Tibial artery (tissue), 4 donors: Measurements from ENCODE around the gene TLL2.

Source experiments
- DNase-seq, 2 donors: peaks; one replicate each; pipeline ENCODE4 v3.0.0-alpha.2; 2019
- H3K27ac ChIP-seq, 2 donors: fragments of 200-600 bp; sonication (generic) in 1 of 2; 1 replicate in 1 of 2; 2 replicates in 1 of 2; pipeline ENCODE4 v1.5.1; 2018 to 2019; ENCODE audit warnings: mild to moderate bottlenecking in 1 of 2
- H3K27me3 ChIP-seq, 2 donors: fragments of 200-600 bp; sonication (generic) in 1 of 2; one replicate each; pipeline versions ENCODE4 v1.5.1 to v1.6.0; 2016 to 2019
- H3K36me3 ChIP-seq, 3 donors: fragments of 200-600 bp; sonication (generic) in 2 of 3; one replicate each; pipeline ENCODE4 v1.5.1; 2016 to 2019; ENCODE audit warnings: mild to moderate bottlenecking in 2 of 3
- H3K4me1 ChIP-seq, 4 donors: fragments of 200-600 bp; sonication (generic) in 2 of 4; 1 replicate in 3 of 4; 2 replicates in 1 of 4; pipeline ENCODE4 v1.5.1; 2016 to 2019
- H3K4me3 ChIP-seq, 2 donors: fragments of 200-600 bp; sonication (generic) in 1 of 2; 1 replicate in 1 of 2; 2 replicates in 1 of 2; pipeline ENCODE4 v1.5.1; 2018 to 2019; ENCODE audit warnings: mild to moderate bottlenecking in 2 of 2
- H3K9me3 ChIP-seq, 3 donors: fragments of 200-600 bp; sonication (generic) in 1 of 3; one replicate each; pipeline ENCODE4 v1.5.1; 2016 to 2019
- CTCF ChIP-seq, 2 experiments: fragments of 200-600 bp in 1 of 2; fragments of 450-650 bp in 1 of 2; IDR thresholded peaks; one replicate each; pipeline ENCODE4 v1.5.1; 2017 to 2019; ENCODE audit warnings: antibody characterized with exemption in 2 of 2, mild to moderate bottlenecking in 1 of 2, moderate library complexity in 1 of 2
- intact Hi-C: fragments of 100-400 bp; cut with DNase I; formaldehyde crosslinking; loops from one replicate; pipeline ENCODE4 v1.15.0; 2023; ENCODE audit warnings: low total_unique reads

Gene TLL2

GRCh38 chr10:96345222-96345621, 168.5 kb downstream of the TLL2 start:
- Histone ChIP-seq H3K27ac (no peak overlapping the region), H3K4me3 (no peak overlapping the region), H3K36me3 (no peaks in the 10 kb centered on the region), H3K4me1 (no peaks in the 10 kb centered on the region), H3K9me3 (peaks cover 0 to 5% (median 0%) of the 10 kb centered on the region in 3 donors), H3K27me3 (peaks cover 0 to 2% of the 10 kb centered on the region in 2 donors)
- DNase-seq, result no peak
- no peak for TF ChIP-seq CTCF (IDR thresholded peaks at IDR 0.05)
- intact Hi-C loops, result no loop called here

- no peak for DNase-seq
- Histone ChIP-seq H3K9me3 (peaks cover 0 to 5% (median 0%) of the 10 kb centered on the region in 3 donors), H3K4me1 (no peaks in the 10 kb centered on the region), H3K27me3 (peaks cover 0 to 2% of the 10 kb centered on the region in 2 donors), H3K4me3 (no peak overlapping the region), H3K27ac (no peak overlapping the region), H3K36me3 (no peaks in the 10 kb centered on the region)
- intact Hi-C loops, result no loop called here
- no peak for TF ChIP-seq CTCF (IDR thresholded peaks at IDR 0.05)
Measured at GRCh38 chr10:96344178-96344577, 169.5 kb downstream of the TLL2 start.

GRCh38 chr10:96342402-96342801, 171.3 kb downstream of the TLL2 start:
- Histone ChIP-seq H3K4me1 (no peaks in the 10 kb centered on the region), H3K36me3 (no peaks in the 10 kb centered on the region), H3K27ac (no peak overlapping the region), H3K9me3 (peaks cover 0 to 5% (median 0%) of the 10 kb centered on the region in 3 donors), H3K27me3 (peaks cover 0 to 2% of the 10 kb centered on the region in 2 donors), H3K4me3 (no peak overlapping the region)
- no peak for DNase-seq
- intact Hi-C loops, result no loop called here
- TF ChIP-seq CTCF (IDR thresholded peaks at IDR 0.05), result no peak

- TF ChIP-seq CTCF (IDR thresholded peaks at IDR 0.05), result no peak
- intact Hi-C loops, result no loop called here
- peaks cover 0 to 3% of the 10 kb centered on the region in 2 donors for H3K27me3 ChIP-seq
- H3K4me3 ChIP-seq, result no peak overlapping the region
- H3K9me3 ChIP-seq, result peaks cover 0 to 5% (median 0%) of the 10 kb centered on the region in 3 donors
- DNase-seq, result no peak
- H3K4me1 ChIP-seq, result no peaks in the 10 kb centered on the region
- no peaks in the 10 kb centered on the region for H3K36me3 ChIP-seq
- H3K27ac ChIP-seq, result no peak overlapping the region
Measured at GRCh38 chr10:96341219-96342182, 172.2 kb downstream of the TLL2 start.

- H3K4me1 ChIP-seq, result no peaks in the 10 kb centered on the region
- peaks cover 0 to 10% of the 10 kb centered on the region in 2 donors for H3K27me3 ChIP-seq
- DNase-seq, result peak in 1 of 2 donors; percentile 30
- H3K36me3 ChIP-seq, result no peaks in the 10 kb centered on the region
- peak; percentile 17 to 35 for TF ChIP-seq CTCF (IDR thresholded peaks at IDR 0.05)
- no peak overlapping the region for H3K4me3 ChIP-seq
- no peaks in the 10 kb centered on the region for H3K9me3 ChIP-seq
- intact Hi-C loops, result no loop called here
- no peak overlapping the region for H3K27ac ChIP-seq
Measured at GRCh38 chr10:96339956-96340904, 173.5 kb downstream of the TLL2 start.
